ENCODE results near the gene TAB3. TPM values are rescaled to one million over a fixed set of nuclear protein-coding genes. Genes with fewer than 3 reads are reported as not detected.

The TAB3 gene
- total RNA-seq, 1 donor from 2014 or later, result 21.1 TPM

- no peak for DNase-seq (ENCODE audit: extremely low read depth, low read depth, low spot score)
Observed at GRCh38 chrX:30887721-30888120, 1.3 kb downstream of the TAB3 start.

DNA sequence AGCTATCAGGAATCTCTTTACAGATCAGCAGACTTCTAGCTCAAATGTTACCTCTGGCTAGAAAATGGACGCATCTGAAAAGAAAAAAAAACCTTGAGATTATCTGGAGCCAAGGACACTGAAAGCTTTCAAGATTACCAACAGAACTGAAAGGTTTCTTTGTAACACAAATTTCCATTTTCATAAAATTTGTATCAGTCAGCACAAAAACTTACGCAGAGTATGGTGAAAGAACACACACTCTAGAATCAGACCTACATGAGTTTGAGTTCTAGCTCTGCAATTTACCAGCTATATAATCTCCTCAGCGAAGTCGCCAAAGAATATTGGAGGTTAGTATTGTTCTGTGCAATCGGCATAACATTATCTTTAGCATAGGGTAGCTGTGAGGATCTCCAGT lies 1.8 kb downstream of the TAB3 start:
- DNase-seq (ENCODE audit: extremely low read depth, low read depth, low spot score), result no peak

DNA sequence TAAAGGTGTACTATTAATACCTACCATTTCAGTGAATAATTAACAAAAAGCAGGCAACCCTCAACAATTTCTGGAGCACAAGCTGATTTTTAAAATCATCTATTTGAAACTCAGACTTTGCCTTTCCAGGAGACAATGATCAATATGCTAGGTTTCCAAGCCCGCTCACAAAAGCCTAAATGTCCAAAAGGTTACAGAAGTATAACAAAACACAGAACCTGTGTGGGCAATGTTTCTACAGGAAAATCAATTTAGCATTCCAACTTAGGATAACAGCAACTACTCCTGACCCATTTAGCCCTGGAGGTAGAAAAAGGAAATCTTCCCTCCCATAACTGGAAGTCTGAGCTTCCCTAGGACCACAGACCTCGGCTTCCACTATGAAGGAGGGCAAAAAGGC lies 3.9 kb downstream of the TAB3 start:
- DNase-seq (ENCODE audit: extremely low read depth, low read depth, low spot score), result no peak

GRCh38 chrX:30883138-30883537 lies 5.9 kb downstream of the TAB3 start:
- DNase-seq (ENCODE audit: extremely low read depth, low read depth, low spot score), result no peak

- no peak for DNase-seq (ENCODE audit: extremely low read depth, low read depth, low spot score)
Observed at GRCh38 chrX:30881797-30882196, 7.3 kb downstream of the TAB3 start.

DNA sequence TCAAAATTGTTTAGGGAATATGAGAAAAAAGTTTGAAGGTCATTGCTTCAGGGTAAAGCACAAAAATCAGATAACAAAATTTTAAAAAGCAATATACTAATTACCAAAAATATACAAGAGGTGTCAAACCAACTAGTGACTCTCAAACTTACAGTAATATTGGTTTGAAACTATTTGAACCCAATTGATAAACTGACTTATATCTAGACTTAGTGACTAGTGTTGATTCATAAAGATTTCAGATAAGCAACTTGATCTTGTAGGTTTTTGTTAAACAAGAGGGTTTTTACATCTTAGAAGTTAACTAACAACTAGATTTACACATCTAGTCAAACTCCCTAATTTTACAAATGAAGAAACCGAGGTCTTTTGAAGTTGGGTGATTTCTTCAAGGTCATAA lies 7.7 kb downstream of the TAB3 start:
- DNase-seq (ENCODE audit: extremely low read depth, low read depth, low spot score), result no peak

DNA sequence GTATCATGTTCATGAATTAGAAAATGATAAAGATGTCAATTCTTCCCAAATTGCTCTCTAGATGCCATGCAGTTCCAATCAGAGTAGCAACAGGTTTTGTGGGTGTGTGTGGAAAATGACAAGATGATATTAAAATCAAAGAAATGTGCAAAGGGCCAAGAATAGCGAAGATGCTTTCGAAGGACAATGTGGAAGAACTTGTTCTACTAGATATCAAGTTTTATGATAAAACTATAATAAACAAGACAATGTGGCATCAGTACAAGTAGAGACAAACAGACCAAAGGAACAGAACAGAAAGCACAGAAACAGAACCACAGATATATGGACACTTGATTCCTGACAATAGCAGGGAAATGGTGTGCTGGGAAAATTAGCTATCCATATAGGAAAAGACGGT lies 9.0 kb downstream of the TAB3 start:
- DNase-seq (ENCODE audit: extremely low read depth, low read depth, low spot score), result no peak

- no peak for DNase-seq (ENCODE audit: extremely low read depth, low read depth, low spot score)
Observed at GRCh38 chrX:30876367-30876766, 12.7 kb downstream of the TAB3 start.

- DNase-seq (ENCODE audit: extremely low read depth, low read depth, low spot score), result no peak
Observed at GRCh38 chrX:30875957-30876356, 13.1 kb downstream of the TAB3 start.

GRCh38 chrX:30874851-30875250 lies 14.2 kb downstream of the TAB3 start:
- no peak for DNase-seq (ENCODE audit: extremely low read depth, low read depth, low spot score)

- DNase-seq (ENCODE audit: extremely low read depth, low read depth, low spot score), result no peak
Observed at GRCh38 chrX:30870572-30870971, 18.5 kb downstream of the TAB3 start.

DNA sequence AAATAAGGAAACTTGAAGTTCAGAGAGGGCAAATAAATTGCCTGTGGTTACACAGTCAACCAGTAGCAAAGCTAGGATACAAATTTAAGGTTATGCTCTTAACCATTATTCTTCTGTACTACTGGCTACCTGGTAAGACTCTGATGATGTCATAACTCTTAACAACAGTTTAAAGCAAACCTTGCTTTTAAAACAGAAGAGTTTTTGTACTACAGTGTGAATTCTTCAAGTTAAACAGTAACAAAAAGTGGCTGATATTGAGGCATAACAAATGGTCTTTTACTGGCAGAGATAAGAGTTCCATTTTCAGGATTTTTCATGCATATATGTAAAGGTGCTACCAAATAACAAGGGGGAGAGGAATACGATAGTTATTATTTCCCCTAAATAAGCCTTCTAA lies 23.4 kb downstream of the TAB3 start:
- no peak for DNase-seq (ENCODE audit: extremely low read depth, low read depth, low spot score)

GRCh38 chrX:30865015-30865414 lies 24.0 kb downstream of the TAB3 start:
- DNase-seq (ENCODE audit: extremely low read depth, low read depth, low spot score), result no peak

- no peak for DNase-seq (ENCODE audit: extremely low read depth, low read depth, low spot score)
Observed at GRCh38 chrX:30864383-30864785, 24.7 kb downstream of the TAB3 start.

GRCh38 chrX:30863974-30864373 lies 25.1 kb downstream of the TAB3 start:
- no peak for DNase-seq (ENCODE audit: extremely low read depth, low read depth, low spot score)

DNA sequence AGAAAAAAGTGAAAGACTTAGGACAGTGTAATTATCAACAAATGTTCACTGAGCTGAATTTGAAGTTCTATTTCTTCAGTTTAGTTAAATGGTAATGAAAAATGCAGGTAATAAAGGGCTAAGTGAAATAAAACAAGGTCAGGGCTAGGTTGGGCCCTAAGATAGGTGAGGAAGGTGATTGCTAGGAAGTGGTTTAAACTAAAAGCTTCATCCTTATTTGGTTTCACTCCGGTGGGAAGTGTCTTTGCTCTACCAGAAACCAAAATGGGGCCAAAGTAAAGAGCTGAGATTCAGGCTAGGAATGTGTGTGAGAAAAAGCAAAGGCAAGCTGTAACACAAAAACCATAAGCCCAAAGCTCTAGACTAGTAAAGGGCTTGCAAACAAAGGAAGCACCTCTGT lies 31.0 kb downstream of the TAB3 start:
- no peak for DNase-seq (ENCODE audit: extremely low read depth, low read depth, low spot score)

GRCh38 chrX:30851449-30851848 lies 37.6 kb downstream of the TAB3 start:
- no peak for DNase-seq (ENCODE audit: extremely low read depth, low read depth, low spot score)

DNA sequence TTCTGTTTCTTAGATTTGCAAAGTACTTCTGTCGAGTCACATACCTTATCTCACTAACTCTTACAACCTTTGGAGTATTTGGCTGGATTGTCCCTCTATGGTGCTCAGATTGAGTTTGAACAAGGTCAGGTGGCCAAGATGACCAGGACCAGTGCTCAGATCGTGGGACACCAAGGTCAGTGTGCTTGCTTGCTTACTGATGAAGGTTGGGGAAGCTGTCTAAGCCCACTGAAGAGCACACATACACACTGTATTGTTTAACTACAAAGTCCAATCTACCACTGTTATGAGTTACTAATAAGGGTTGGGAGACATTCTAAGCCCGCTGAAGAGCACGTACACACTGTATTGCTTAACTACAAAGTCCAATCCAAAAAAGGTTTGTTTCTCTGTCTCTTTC lies 53.7 kb downstream of the TAB3 start:
- DNase-seq (ENCODE audit: extremely low read depth, low read depth, low spot score), result no peak

GRCh38 chrX:30833896-30834295 lies 55.2 kb downstream of the TAB3 start:
- DNase-seq (ENCODE audit: extremely low read depth, low read depth, low spot score), result no peak

DNA sequence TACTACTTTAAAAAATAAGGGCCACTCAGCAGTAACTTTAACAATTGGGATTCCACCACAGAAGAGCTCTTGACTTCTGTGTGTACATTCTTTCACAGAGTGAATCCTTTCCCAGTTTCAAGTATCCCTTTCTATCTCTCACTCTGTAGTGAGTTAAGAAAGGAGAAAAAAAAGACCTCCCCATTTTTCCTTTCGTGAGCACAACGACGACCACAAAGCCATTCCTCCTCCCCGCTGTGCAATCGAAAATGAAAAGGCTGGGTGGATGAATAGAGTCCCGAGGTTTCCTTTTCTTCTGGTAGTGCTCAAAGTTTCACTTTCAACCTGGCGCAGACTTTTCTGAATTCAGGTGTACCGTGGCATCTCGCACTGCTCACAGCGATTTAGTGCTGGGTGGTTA lies 58.0 kb downstream of the TAB3 start:
- DNase-seq (ENCODE audit: extremely low read depth, low read depth, low spot score), result no peak

GRCh38 chrX:30830326-30830943 lies 58.6 kb downstream of the TAB3 start:
- no peak for DNase-seq (ENCODE audit: extremely low read depth, low read depth, low spot score)

DNA sequence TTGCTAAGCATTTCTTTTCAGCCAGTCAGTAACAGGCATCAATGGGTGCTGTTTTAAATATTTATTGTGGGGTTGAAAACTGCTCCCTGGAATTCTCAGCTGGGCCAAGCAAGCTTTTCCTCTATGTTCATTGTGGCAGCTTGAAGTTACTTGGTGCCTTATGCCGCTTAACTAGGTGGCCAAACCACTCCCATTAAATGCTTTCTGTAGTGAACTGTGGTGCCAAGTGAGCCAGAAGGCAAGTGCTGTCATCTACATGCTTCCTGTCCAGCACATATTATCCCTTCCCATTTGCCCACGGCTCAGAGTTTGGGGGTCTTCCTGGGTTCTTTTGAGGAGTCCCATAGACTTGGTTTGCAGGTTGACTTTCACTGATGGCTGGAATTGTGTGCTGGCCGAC lies 64.8 kb downstream of the TAB3 start:
- DNase-seq (ENCODE audit: extremely low read depth, low read depth, low spot score), result no peak

GRCh38 chrX:30822764-30823163 lies 66.3 kb downstream of the TAB3 start:
- no peak for DNase-seq (ENCODE audit: extremely low read depth, low read depth, low spot score)

Measured in glomerular endothelial cell (primary cell).